HepG2 (cell line): Measurements from ENCODE around the gene ZAR1L. TPM values are rescaled to one million over a fixed set of nuclear protein-coding genes. Genes with fewer than 3 reads are reported as not detected.

ENCODE experiments used
- ATF7 ChIP-seq, 2 experiments: fragments of 450-650 bp in 1 of 2; sonication (generic) in 1 of 2; formaldehyde crosslinking in 1 of 2; IDR thresholded peaks; 2 replicates each; pipeline versions ENCODE4 v1.4.0 to v1.6.1; 2016 to 2020; ENCODE audit warnings: antibody characterized with exemption in 1 of 2, mild to moderate bottlenecking in 1 of 2, missing genetic modification reagents in 1 of 2
- ATM ChIP-seq: fragments of 450-650 bp; IDR thresholded peaks from 2 replicates; pipeline ENCODE4 v1.7.1; 2017; ENCODE audit warnings: mild to moderate bottlenecking, borderline replicate concordance
- ATRX ChIP-seq: sonication (generic); formaldehyde crosslinking; IDR thresholded peaks from 2 replicates; pipeline ENCODE4 v1.4.0; 2020; ENCODE audit warnings: missing genetic modification reagents, borderline replicate concordance
- BCL6 ChIP-seq: IDR thresholded peaks from 2 replicates; pipeline ENCODE4 v1.6.1; 2016; ENCODE audit warnings: missing genetic modification reagents, missing compliant biosample characterization
- EHMT2 ChIP-seq: fragments of 200-600 bp; sonication (generic); IDR thresholded peaks from 2 replicates; pipeline ENCODE4 v1.7.0; 2017; ENCODE audit warnings: antibody characterized with exemption, low read depth, low read length, borderline replicate concordance
- GPBP1L1 ChIP-seq: sonication (generic); formaldehyde crosslinking; IDR thresholded peaks from 2 replicates; pipeline ENCODE4 v1.5.0; 2020; ENCODE audit warnings: mild to moderate bottlenecking, missing genetic modification reagents
- MED13 ChIP-seq: sonication (generic); formaldehyde crosslinking; IDR thresholded peaks from 2 replicates; pipeline ENCODE4 v1.5.0; 2020; ENCODE audit warnings: missing genetic modification reagents
- PLRG1 ChIP-seq: fragments of 450-650 bp; conservative IDR thresholded peaks from 2 replicates; pipeline ENCODE4 v1.6.1; 2016
- PPARG ChIP-seq: conservative IDR thresholded peaks from 2 replicates; pipeline ENCODE4 v1.6.1; 2016; ENCODE audit warnings: missing biosample characterization, missing genetic modification reagents
- RAD51 ChIP-seq: fragments of 450-650 bp; IDR thresholded peaks from 2 replicates; pipeline ENCODE4 v1.6.1; 2016; ENCODE audit warnings: borderline replicate concordance
- SATB2 ChIP-seq: sonication (generic); formaldehyde crosslinking; IDR thresholded peaks from 2 replicates; pipeline ENCODE4 v1.5.0; 2020; ENCODE audit warnings: missing genetic modification reagents
- SKI ChIP-seq: fragments of 450-650 bp; IDR thresholded peaks from one replicate; pipeline ENCODE4 v1.6.1; 2018; ENCODE audit warnings: mild to moderate bottlenecking; ENCODE audit not compliant: partially characterized antibody
- ZMYM2 ChIP-seq: sonication (generic); formaldehyde crosslinking; IDR thresholded peaks from 2 replicates; pipeline ENCODE4 v1.8.0; 2022; ENCODE audit warnings: mild to moderate bottlenecking, missing genetic modification reagents
- ZNF232 ChIP-seq: sonication (generic); formaldehyde crosslinking; IDR thresholded peaks from 2 replicates; pipeline ENCODE4 v1.4.0; 2020; ENCODE audit warnings: missing genetic modification reagents, borderline replicate concordance
- ZNF264 ChIP-seq: sonication (generic); formaldehyde crosslinking; IDR thresholded peaks from 2 replicates; pipeline ENCODE4 v1.4.0; 2020; ENCODE audit warnings: missing genetic modification reagents
- ZNF331 ChIP-seq: sonication (generic); formaldehyde crosslinking; IDR thresholded peaks from 2 replicates; pipeline ENCODE4 v1.4.0; 2020; ENCODE audit warnings: missing genetic modification reagents
- ZNF343 ChIP-seq: sonication (generic); formaldehyde crosslinking; IDR thresholded peaks from 2 replicates; pipeline ENCODE4 v1.4.0; 2020; ENCODE audit warnings: mild to moderate bottlenecking, missing genetic modification reagents
- polyA plus RNA-seq, 8 experiments: library from polyadenylated mRNA; depleted of rRNA in 3 of 8; stranded (reverse) in 7 of 8; unstranded in 1 of 8; fragments of >200 nt; fragmentation: Illumina TruSeq in 4 of 8; extraction: Trizol in 4 of 8; gene quantifications; 2 replicates each; pipeline versions ENCODE4 v1.2.1 to v1.2.3, GENCODE V29; 2011 to 2016; ENCODE audit warnings: low read depth in 4 of 8, missing spikeins in 1 of 8, mixed read lengths in 1 of 8; ENCODE audit not compliant: insufficient read depth in 1 of 8
- total RNA-seq, 5 experiments: library from RNA; depleted of rRNA; stranded (reverse); fragments of >200 nt; fragmentation: Illumina TruSeq; extraction: Trizol; gene quantifications; 2 replicates each; pipeline ENCODE4 v1.2.3, GENCODE V29; 2016; ENCODE audit warnings: low read depth in 1 of 5
- TF ChIP-seq, protein P1 (sequence below), 2 experiments: sonication (generic) in 1 of 2; formaldehyde crosslinking in 1 of 2; IDR thresholded peaks; 2 replicates each; pipeline versions ENCODE4 v1.6.1 to v1.9.0; 2014 to 2022; ENCODE audit warnings: antibody characterized with exemption in 1 of 2, borderline replicate concordance in 1 of 2, inconsistent platforms in 1 of 2, low read depth in 1 of 2, missing genetic modification reagents in 1 of 2
- TF ChIP-seq, protein P2 (sequence below): sonication (generic); formaldehyde crosslinking; IDR thresholded peaks from 2 replicates; pipeline ENCODE4 v1.4.0; 2020; ENCODE audit warnings: mild to moderate bottlenecking, missing genetic modification reagents
- TF ChIP-seq, protein P3 (sequence below): sonication (generic); formaldehyde crosslinking; IDR thresholded peaks from 2 replicates; pipeline ENCODE4 v1.4.0; 2020; ENCODE audit warnings: low read depth, missing genetic modification reagents

Gene ZAR1L
- total and polyA plus RNA-seq, 2 of the 13 experiments (the other 11 are each of a cell fraction or from before 2014, with no cell fraction given): 0.09 TPM; not detected in 1

DNA sequence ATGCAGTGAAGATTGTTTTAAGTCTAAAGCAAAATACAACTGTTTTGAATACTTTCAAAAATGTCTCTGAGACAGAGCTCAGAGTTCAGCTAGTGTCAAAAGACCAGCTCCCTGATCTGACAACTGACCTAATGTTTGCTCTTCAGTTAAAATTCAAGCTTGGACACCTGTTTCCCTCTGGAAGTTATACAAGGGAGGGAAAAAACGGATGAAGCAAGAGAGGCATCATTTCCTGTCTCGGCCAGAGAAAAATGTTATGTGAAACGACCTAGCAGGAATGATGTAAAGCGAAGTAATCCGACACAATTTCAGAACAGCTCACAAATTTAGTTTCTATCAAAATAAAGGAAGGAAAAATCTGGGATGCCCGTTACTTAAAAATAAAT lies 59.4 kb downstream of the ZAR1L start (continued):
- no peak for TF ChIP-seq GPBP1L1
- TF ChIP-seq SATB2 (CRISPR knock-in tag): no peak
- peak; percentile 72 for TF ChIP-seq BCL6
- TF ChIP-seq SKI: peak; percentile 58
- TF ChIP-seq ZNF264 (CRISPR knock-in tag): 0 out of 2 replicates have a peak, but pooled peaks have one; percentile 35
- no peak for TF ChIP-seq ATRX (CRISPR knock-in tag)
- peak; percentile 57; the same call in 1 of the 2 replicates for TF ChIP-seq ZNF331 (CRISPR knock-in tag)
- TF ChIP-seq, protein P1, sequence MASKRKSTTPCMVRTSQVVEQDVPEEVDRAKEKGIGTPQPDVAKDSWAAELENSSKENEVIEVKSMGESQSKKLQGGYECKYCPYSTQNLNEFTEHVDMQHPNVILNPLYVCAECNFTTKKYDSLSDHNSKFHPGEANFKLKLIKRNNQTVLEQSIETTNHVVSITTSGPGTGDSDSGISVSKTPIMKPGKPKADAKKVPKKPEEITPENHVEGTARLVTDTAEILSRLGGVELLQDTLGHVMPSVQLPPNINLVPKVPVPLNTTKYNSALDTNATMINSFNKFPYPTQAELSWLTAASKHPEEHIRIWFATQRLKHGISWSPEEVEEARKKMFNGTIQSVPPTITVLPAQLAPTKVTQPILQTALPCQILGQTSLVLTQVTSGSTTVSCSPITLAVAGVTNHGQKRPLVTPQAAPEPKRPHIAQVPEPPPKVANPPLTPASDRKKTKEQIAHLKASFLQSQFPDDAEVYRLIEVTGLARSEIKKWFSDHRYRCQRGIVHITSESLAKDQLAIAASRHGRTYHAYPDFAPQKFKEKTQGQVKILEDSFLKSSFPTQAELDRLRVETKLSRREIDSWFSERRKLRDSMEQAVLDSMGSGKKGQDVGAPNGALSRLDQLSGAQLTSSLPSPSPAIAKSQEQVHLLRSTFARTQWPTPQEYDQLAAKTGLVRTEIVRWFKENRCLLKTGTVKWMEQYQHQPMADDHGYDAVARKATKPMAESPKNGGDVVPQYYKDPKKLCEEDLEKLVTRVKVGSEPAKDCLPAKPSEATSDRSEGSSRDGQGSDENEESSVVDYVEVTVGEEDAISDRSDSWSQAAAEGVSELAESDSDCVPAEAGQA (IDR thresholded peaks at IDR 0.05; ENCODE audit: low read depth): peak; percentile 70; the same call in 1 of the 2 replicates
- TF ChIP-seq, protein P1 (CRISPR knock-in tag; IDR thresholded peaks at IDR 0.05; ENCODE audit: borderline replicate concordance): no peak
- TF ChIP-seq RAD51: no peak
- peak; percentile 99 for TF ChIP-seq ATM
- no peak for TF ChIP-seq EHMT2
- TF ChIP-seq PLRG1: no peak
- TF ChIP-seq ZMYM2 (CRISPR knock-in tag): 0 out of 2 replicates have a peak, but pooled peaks have one; percentile 13
- TF ChIP-seq, protein P2, sequence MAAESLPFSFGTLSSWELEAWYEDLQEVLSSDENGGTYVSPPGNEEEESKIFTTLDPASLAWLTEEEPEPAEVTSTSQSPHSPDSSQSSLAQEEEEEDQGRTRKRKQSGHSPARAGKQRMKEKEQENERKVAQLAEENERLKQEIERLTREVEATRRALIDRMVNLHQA: peak; percentile 94; the same call in 1 of the 2 replicates
- no peak for TF ChIP-seq ZNF232 (CRISPR knock-in tag)
- TF ChIP-seq ZNF343 (CRISPR knock-in tag): no peak
- TF ChIP-seq, protein P3, sequence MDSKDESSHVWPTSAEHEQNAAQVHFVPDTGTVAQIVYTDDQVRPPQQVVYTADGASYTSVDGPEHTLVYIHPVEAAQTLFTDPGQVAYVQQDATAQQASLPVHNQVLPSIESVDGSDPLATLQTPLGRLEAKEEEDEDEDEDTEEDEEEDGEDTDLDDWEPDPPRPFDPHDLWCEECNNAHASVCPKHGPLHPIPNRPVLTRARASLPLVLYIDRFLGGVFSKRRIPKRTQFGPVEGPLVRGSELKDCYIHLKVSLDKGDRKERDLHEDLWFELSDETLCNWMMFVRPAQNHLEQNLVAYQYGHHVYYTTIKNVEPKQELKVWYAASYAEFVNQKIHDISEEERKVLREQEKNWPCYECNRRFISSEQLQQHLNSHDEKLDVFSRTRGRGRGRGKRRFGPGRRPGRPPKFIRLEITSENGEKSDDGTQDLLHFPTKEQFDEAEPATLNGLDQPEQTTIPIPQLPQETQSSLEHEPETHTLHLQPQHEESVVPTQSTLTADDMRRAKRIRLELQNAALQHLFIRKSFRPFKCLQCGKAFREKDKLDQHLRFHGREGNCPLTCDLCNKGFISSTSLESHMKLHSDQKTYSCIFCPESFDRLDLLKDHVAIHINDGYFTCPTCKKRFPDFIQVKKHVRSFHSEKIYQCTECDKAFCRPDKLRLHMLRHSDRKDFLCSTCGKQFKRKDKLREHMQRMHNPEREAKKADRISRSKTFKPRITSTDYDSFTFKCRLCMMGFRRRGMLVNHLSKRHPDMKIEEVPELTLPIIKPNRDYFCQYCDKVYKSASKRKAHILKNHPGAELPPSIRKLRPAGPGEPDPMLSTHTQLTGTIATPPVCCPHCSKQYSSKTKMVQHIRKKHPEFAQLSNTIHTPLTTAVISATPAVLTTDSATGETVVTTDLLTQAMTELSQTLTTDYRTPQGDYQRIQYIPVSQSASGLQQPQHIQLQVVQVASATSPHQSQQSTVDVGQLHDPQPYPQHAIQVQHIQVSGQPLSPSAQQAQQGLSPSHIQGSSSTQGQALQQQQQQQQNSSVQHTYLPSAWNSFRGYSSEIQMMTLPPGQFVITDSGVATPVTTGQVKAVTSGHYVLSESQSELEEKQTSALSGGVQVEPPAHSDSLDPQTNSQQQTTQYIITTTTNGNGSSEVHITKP (CRISPR knock-in tag): no peak
- TF ChIP-seq PPARG: peak; percentile 52; the same call in 1 of the 2 replicates
- peak; percentile 57; the same call in 1 of the 2 replicates for TF ChIP-seq ATF7 (IDR thresholded peaks at IDR 0.05)
- TF ChIP-seq ATF7 (CRISPR knock-in tag; IDR thresholded peaks at IDR 0.05): no peak; the same call in 1 of the 2 replicates
- peak; percentile 57; the same call in 1 of the 2 replicates for TF ChIP-seq MED13 (CRISPR knock-in tag)
